Measurements from ENCODE around the gene EEF1G. TPM values are rescaled to one million over a fixed set of nuclear protein-coding genes. Genes with fewer than 3 reads are reported as not detected.

EEF1G gene
- total RNA-seq, 2 donors from 2014 or later: 707 to 1,175 TPM

DNA sequence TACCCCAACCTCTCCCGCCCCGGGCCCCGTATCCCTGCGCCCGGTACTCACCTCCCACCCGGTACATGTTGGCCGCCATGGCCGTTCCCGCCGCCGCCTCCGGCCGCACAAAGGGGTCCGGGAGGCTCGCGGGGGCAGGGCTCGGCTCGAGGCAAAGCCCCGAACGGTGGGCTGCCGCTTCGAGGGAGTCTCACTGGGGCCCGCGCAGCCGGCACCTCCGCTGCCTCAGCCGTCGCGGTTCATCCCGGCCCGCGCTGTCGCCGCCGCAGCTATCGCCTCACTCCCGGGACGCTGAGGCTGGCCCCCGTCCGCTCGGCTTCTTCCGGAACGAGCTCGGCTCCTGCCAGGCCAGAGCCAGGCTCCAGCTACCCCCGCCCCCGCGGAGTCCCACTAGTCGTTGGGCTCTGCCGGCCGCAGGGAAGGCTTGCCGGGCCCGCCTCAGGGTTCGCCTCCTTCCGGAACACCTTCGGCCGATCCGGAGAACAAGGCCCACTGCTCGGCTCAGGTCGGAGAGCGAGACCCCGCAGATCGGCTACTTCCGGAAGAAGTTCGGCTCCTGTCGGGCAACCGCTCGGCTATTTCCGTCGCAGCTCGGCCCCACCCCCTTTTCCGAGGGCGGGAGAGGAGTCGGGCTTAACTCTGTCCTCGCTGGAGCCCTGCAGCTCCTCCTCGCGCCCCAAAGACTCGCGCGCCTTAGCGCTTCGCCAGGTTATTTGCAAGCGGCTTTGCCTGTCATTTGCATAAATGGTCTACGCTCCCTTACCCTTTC lies 27.9 kb upstream of the EEF1G start, which contains the start of gene MTA2:
Gene MTA2 (minus strand): TSS at position 494 of the 769 bp plus-strand sequence. CDS start 415 bp downstream, at position 79.
- H3K4me1 ChIP-seq: peaks cover 0 to 44% of the 10 kb centered on the region in 2 donors
- TF ChIP-seq, protein P1, sequence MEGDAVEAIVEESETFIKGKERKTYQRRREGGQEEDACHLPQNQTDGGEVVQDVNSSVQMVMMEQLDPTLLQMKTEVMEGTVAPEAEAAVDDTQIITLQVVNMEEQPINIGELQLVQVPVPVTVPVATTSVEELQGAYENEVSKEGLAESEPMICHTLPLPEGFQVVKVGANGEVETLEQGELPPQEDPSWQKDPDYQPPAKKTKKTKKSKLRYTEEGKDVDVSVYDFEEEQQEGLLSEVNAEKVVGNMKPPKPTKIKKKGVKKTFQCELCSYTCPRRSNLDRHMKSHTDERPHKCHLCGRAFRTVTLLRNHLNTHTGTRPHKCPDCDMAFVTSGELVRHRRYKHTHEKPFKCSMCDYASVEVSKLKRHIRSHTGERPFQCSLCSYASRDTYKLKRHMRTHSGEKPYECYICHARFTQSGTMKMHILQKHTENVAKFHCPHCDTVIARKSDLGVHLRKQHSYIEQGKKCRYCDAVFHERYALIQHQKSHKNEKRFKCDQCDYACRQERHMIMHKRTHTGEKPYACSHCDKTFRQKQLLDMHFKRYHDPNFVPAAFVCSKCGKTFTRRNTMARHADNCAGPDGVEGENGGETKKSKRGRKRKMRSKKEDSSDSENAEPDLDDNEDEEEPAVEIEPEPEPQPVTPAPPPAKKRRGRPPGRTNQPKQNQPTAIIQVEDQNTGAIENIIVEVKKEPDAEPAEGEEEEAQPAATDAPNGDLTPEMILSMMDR (IDR thresholded peaks at IDR 0.05): no peak
- DNase-seq (ENCODE audit: low spot score): peak; percentile 96

DNA sequence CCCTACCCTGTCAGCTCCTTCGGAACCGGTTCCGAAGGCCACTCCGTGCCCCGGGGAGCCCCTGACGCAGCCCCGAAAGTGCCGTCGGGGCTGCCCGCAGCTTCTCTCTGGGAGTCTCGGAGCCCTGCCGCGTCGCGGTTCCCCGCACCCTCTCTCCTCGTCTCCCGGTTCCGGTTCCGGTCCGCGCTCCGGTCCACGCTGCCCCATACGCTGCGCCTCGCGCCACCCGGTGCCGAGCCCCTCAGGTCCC lies 27.4 kb upstream of the EEF1G start:
- Histone ChIP-seq H3K27ac (peak overlapping the region; percentile 95 to 96), H3K4me1 (peaks cover 0 to 44% of the 10 kb centered on the region in 2 donors), H3K27me3 (no peaks in the 10 kb centered on the region), H3K9me3 (no peaks in the 10 kb centered on the region), H3K4me3 (peak overlapping the region; percentile 93 to 98), H3K36me3 (peaks cover 38% of the 10 kb centered on the region)
- DNase-seq (ENCODE audit: low spot score): no peak
- TF ChIP-seq, protein P1 (IDR thresholded peaks at IDR 0.05): no peak

More for the DNA sequence above, 27.9 kb upstream of the EEF1G start, which contains the start of gene MTA2:
- Histone ChIP-seq H3K27ac (peak within 1 kb of the TSS; percentile 95 to 96), H3K4me3 (peak within 1 kb of the TSS; percentile 93 to 98), H3K27me3 (no peaks in the 10 kb centered on the region), H3K36me3 (peaks cover 35% of the 10 kb centered on the region), H3K9me3 (no peaks in the 10 kb centered on the region)

DNA sequence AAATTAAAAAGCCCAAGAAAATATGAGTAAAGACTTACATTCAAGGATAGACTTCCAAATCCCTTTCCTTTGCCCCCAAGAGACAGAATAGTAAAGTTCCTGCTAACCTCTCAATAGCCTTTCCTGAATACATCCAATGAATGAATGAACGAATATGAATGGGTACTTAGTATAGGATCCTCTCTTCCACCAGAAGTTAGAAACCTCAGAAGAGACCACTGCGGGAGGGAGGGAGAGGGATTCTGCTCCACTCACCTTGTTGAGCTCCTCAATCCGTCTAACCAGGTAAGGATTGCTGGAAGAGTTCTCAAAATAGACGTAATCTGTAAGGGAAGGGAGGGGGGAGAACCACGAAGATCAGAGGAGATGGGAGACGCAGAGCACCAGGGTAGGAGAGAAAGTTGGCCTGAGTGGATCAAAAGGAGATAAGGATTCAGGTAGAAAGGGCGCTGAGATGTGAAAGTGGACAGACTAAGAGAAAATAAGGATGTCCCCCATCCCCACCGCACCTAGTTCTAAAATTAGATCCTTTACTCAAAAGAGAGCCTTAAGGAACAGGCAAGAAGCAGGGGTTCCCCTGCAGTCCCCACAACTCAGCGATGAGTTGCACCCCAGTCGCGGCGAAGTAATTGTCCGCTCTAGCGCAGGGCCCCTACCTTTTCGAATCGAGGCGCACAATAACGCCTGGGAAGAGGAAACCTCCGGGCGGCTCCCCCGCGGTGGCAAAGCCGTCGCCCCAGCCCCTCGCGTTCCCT lies 26.9 kb upstream of the EEF1G start:
- peaks cover 38% of the 10 kb centered on the region for H3K36me3 ChIP-seq
- H3K4me1 ChIP-seq: peaks cover 0 to 44% of the 10 kb centered on the region in 2 donors
- H3K4me3 ChIP-seq: peak overlapping the region; percentile 93 to 98
- no peak for DNase-seq (ENCODE audit: low spot score)
- TF ChIP-seq, protein P1 (IDR thresholded peaks at IDR 0.05): no peak
- H3K9me3 ChIP-seq: no peaks in the 10 kb centered on the region
- no peaks in the 10 kb centered on the region for H3K27me3 ChIP-seq
- H3K27ac ChIP-seq: peak overlapping the region; percentile 95 to 96

DNA sequence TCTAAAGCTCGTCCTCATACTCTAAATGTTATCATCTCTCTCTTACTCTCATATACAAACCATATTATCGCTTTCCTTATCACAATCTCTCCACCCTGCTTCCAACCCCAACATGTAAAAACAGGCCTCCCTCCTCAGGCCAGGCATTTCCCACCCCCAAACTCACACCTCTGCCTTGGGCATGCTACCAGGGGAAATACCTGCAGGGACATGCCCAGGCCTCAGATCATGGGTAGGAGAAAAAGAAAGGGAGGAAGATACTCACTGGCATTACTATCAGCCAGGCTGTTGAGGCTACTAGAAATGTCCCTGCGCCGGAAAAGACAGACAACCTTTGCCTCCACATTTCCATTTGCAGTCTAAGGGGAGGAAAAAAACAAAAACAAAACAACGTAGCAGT lies 26.2 kb upstream of the EEF1G start:
- DNase-seq (ENCODE audit: low spot score): no peak
- Histone ChIP-seq H3K27ac (peak overlapping the region; percentile 51 to 95), H3K36me3 (peaks cover 39% of the 10 kb centered on the region), H3K4me1 (peaks cover 0 to 44% of the 10 kb centered on the region in 2 donors), H3K4me3 (peak overlapping the region; percentile 93 to 98), H3K9me3 (no peaks in the 10 kb centered on the region), H3K27me3 (no peaks in the 10 kb centered on the region)
- TF ChIP-seq, protein P1 (IDR thresholded peaks at IDR 0.05): no peak

DNA sequence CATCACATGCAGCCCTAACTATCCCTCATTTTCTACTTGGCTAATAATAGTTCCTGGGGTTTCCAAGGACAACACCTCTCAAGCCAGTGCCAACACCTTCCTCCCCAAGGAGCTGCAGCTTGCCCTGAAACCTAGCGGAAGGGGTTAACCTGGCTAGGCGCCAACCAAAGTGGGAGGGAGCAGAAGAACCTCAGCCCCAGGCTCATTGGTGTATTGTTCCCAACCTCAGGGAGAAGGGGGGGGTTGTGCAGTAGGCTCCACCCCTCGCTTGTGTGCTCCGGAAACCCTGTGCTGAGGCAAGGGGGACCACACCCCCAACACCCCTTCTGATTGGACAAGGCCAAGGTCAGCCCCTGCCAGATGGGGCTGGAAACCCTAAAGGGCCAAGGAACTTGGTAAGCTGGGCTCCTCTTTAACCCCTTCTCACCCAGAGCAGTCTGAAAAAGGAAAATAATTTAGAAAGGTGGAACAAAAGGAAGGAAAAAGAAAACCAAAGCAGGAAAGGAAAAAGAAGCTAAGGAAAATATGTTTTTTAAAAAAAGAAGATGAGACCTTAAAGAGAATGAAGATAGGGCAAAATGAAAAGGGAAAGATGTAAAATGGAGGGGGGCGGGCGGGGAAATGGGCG lies 25.5 kb upstream of the EEF1G start:
- DNase-seq (ENCODE audit: low spot score): peak; percentile 97
- Histone ChIP-seq H3K36me3 (peaks cover 47% of the 10 kb centered on the region), H3K4me1 (peaks cover 0 to 44% of the 10 kb centered on the region in 2 donors), H3K4me3 (peak overlapping the region in 1 of 2 donors; percentile 93), H3K27ac (peak overlapping the region; percentile 51 to 95), H3K9me3 (no peaks in the 10 kb centered on the region), H3K27me3 (no peaks in the 10 kb centered on the region)
- TF ChIP-seq, protein P1 (IDR thresholded peaks at IDR 0.05): no peak
